Measurements from ENCODE around the gene PPM1G.

Gene PPM1G

DNA sequence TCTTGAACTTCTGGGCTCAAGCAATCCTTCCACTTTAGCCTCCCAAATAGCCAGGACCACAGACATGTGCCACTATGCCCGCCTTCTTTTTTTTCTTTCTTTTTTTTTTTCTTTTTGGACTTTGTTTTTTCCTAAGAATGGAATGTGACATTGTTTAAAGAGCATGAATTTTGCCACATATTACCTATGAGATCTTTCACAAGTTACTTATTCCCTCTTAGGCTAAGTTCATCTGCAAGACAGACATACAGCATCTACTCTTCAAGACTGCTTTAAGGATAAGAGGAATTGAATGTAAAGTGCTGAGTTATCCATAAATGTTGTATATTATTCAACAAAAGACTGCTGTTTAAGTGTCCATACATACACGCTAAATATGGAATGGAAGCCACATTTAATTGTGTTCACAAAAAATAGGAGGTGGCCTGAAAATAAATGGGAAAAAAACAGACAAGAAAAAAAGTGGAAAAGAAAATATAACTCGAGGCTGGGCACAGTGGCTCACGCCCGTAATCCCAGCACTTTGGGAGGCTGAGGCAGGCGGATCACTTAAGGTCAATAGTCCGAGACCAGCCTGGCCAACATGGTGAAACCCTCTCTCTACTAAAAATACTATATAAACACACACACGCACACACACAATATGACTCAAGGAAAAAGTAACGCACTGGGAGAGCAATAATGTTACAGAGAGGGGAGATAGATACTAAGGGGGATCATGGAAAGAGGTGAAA, 3.2 kb upstream of the PPM1G start:
- DNase-seq: no peak

GRCh38 chr2:27408601-27409320, 630 bp downstream of the PPM1G start:
- peak; percentile 63 for DNase-seq

DNA sequence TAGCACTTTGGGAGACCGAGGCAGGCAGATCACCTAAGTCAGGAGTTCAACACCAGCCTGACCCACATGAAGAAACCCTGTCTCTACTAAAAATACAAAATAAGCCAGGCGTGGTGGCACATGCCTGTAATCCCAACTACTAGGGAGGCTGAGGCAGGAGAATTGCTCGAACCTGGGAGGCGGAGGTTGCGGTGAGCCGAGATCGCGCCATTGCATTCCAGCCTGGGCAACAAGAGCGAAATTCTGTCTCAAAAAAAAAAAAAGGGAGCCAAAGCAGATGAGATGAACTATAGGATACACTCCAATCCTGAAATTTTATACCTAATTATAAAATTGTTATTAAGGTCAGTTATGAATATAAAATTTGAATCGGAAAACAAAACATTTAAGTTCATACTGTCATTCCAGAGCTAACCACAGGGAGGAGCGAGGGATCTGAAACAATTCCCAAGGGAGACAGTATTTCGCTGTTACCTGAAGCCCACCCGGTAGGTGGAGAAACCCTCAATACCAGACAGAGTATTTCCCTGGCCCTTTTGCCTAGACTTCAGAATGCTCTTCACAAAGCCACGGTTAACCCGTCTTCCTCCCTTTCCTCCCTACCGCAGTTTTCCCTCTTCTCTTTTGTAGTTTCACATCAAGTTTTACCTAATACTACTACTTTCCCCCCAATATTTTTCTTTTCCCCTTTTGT, 1.4 kb downstream of the PPM1G start:
- DNase-seq: peak; percentile 59

DNA sequence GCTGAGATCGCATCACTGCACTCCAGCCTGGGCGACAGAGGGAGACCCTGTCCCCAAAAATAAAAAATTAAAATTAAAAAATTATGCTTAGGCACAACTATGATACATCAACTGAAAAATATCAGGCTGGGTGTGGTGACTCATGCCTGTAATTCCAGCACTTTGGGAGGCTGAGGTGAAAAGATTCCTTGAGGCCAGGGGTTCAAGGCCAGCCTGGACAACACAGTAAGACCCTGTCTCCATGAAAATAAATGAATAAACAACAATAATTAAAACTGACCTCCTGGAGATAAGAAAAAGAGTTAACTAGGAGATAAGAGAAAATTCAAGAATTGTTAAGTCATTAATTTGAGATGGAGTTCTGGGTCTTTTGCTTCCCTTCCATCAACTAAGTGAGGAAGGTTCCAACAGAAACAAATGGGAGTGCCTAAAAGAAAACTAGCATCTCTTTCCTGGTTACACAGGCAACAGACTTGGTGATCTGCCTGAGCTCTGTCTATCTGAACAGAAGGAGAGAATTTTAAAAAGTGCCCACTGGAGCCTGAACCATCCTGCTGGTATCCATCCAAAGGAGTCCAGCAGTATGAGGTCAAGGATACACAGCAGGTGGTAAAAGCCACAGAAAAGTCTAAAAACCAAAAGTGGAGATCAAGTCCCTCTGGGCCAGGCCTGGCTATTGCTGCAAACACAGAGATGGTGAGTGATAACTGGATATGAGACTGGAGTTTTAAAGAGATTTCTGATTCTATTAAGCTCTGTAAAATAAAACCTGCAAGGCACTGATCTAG, 8.8 kb downstream of the PPM1G start:
- no peak for DNase-seq

- DNase-seq: no peak
These were observed 10.4 kb downstream of the PPM1G start for GRCh38 chr2:27398962-27399361.

- no peak for DNase-seq
These were observed 16.2 kb downstream of the PPM1G start for GRCh38 chr2:27393225-27393624.

DNA sequence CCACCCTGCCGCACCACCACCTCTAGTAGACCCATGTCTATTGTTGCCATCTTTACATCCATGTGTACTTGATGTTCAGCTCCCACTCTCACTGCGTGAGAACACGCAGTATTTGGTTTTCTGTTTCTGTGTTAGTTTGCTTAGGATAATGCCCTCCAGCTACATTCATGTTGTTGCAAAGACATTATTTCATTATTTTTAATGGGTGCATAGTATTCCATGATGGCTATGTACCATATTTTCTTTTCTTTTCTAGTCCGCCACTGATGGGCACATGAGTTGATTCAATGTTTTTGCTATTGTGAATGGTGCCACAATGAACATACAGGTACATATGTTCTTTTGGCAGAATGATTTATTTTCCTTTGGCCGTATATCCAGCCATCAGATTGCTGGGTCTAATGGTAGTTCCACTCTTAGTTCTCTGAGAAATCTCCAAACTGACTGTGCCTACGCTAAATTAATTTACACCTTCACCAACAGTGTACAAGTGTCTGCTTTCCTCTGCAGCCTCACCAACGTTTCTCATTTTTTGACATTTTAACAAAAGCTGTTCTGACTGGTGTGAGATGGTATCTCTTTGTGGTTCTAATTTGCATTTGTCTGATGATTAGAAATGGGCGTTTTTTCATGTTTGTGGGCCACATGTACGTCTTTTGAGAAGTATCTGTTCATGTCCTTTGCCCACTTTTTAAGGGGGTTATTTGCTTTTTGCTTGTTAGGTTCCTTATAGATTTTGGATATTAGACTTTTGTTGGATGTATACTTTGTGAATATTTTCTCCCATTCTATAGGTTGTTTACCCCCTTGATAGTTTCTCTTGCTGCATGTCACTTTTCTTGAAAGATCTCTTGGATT, 18.3 kb downstream of the PPM1G start:
- no peak for DNase-seq

DNA sequence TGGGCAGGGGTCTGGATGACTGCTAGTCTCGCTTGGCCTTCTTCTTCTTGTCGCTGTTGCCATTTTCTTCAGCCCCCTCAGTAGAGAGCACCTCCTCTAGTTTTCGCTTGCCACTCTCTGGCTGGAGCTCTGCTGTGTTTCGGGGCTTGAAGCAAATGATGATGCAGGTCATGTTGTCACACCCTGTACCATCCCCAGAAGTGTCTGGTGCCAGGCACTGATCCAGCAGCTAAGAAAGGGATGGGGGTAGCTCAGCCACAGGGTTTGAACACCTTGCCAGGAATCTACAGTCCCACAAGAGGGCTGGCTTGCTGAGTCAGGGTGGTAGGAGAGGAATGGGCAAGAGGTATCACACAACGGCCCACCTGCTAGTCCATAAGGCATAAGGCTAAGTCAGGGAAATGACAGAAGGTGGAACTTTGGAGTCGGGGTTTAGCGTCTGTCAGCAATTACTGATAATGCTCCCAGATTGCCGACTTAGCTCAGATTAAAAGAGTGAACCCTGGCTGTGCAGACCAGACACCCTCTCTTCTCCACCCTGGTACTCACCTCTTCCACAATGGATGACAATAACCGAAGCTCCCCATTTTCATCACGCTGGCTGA, 27.7 kb downstream of the PPM1G start:
- no peak for DNase-seq

DNA sequence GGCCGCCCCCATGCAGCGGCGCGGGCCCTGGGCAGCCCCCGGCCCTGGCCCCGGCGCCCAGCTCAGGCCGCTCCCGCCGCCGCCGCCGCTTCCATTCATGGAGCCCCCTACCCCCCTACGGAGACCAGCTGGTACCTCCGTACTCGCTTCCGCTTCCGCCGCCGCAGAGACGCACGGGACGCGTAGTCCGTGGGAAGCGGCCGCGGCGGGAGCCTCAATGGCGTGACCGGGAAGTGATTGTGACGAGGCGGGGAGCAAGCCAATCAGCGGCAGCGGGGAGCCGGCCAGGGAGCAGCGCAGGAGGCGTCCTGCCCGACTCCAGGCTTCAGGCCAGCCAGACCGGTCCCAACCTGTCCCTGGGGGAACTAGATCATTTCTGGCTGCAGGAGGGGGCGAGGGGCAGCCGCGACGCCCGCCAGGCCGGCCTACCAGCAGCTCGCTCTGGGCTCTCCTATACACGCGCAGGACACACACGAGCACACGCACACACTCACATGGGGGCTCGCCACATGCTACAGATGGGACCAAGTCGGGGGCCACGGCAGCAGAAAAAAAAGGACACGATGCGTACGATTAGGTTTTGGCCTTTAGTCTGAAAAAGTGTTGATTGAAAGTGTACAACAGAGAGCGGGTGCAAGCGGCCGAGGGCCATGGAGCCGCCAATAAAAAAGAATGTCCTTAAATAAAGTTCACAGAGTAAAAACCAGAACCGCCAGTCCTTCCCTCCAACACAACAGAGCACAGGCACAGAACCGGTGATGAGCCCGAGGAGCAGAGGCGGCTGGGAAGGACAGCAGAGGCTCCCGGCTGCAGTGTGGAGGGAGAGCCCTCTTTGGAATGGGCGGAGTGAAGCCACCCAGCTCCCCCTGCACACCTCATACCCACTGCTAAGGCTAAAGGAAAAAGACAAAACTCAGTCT, 28.5 kb downstream of the PPM1G start, which contains the start of gene ZNF513:
ZNF513 (minus strand) TSS at position 109 of the 920 bp plus-strand sequence. CDS start 208 bp downstream, outside the sequence.
- peak; percentile 97 for DNase-seq

DNA sequence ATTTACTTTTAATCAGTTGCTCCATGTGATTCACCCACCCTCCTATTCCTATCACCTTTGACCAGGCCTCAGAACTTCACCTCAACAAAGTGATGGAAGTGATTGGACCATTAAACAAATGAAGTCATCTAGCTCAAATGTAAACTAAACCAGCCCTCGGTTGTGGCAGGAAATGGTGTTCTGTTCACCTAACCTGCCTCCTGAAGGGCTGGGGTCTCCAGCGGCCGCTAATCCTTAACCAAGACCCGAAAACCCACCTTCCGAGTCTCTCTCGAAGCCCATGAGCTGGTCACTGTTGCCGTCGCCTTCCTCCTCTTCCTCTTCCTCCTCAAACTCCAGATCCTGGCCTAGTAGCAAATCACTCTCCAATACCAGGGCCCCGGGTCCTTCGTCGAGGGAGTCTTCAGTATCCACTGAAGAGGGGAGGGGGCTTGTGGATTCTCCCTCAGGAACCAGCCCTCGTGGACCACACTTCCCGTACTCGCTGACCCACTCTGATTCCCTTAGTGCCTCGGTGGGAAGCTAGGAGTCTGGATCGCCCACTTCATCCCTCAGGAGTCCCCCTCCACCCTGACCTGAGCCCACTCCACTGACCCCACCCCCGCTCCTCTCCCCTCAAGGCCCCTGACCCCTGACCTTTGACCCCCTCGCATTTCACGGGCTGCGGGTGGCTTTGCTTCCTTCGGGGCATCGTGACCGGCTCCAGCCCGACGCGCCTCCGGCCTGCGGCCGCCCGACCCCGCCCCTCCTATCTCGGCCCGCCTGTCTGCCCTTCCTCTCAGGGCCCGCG, 29.4 kb downstream of the PPM1G start:
- peak; percentile 70 for DNase-seq

DNA sequence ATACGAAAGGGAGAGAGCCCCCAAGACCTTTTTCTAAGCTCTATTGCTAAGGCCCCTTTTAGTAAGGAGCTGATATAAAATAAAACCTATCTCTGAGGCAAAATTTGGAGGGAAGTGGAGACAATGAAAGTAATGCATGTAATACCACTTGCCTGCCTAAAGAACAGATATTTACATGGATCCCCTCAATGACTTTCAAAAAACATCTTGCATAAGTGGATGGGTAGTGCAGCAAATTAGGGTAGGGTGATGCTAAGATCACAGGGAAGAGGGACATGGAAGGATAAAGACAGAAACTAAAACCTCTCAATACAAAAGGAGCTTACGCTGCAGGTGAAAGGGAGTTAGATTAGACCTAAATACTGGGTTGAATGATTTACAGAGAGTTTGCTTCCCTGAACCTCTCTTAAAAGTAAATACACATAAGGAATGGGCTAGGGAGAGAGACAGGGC, 30.0 kb downstream of the PPM1G start:
- DNase-seq: no peak

DNA sequence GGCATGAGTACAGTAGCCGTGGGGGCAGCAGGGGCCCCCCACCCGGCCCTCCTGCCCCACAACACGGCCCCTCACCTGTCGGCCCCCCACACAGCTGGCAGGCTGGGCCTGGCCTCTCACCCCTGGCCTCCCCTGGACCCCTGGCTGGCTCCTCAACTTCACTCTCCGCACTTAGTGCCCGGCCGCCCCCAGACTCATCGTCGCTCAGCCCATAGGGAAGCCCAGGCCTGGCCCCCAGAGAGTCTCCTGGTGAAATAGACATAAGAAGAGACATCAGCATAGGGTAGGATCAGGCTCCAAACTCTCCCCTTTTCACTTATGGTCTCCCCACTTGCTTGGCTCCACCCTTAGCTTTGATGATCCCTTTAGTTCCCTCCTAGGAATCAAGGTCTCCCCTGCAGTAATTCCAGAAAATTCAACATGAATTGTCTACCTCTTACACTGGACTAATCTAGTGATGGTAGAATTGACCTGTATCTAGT, 30.5 kb downstream of the PPM1G start:
- no peak for DNase-seq

- peak; percentile 39 for DNase-seq
These were observed 31.1 kb downstream of the PPM1G start for GRCh38 chr2:27378096-27378808.

DNA sequence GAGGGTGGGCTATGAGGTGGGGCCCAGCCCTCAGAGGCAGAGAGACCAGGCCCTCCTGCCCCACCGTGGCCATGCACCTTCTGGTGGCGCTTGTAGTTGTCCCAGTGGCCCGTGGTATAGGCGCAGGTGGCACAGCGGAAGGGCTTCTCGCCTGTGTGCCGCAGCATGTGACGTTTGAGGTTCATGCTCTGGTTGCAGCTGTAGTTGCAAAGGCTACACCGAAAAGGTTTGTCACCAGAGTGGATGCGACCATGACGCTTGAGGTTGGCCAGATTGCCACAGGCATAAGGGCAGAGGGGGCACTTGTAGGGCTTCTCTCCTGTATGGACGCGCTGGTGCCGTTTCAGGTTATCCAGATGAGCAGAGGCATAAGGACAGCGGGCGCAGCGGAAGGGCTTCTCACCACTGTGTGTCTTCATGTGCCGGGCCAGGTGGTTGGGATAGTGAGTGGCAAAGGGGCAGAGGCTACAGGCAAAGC, 31.7 kb downstream of the PPM1G start:
- no peak for DNase-seq

- no peak for DNase-seq
These were observed 32.3 kb downstream of the PPM1G start for GRCh38 chr2:27376866-27377617.

DNA sequence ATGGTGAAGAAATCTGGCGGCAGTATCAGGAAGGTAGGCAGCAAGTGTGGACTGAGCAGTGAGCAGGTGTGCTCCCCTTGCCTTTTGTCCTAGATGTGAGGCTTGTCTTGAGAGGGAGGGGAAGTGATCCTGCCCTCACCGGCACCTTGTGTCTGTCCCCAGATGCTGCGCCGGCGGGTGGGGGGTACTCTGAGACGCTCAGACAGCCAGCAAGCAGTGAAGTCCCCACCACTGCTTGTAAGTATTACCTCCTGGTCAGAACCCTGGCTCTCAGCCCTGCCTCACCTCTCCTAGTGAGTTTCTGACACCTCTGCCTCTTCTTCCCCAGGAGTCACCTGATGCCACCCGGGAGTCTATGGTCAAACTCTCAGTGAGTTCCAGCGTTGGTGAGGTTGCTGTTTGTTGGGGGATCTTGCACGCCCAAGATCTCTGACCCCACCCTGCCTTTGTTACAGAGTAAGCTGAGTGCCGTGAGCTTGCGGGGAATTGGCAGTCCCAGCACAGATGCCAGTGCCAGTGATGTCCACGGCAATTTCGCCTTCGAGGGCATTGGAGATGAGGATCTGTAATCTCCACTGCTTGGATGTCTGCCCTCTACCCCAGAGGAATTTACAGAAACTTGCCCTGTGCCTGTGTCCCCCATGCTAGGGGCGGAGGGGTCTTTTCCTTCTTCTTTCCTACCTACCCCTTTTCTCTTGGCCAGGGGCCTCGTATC, 33.1 kb downstream of the PPM1G start:
- DNase-seq: no peak

DNA sequence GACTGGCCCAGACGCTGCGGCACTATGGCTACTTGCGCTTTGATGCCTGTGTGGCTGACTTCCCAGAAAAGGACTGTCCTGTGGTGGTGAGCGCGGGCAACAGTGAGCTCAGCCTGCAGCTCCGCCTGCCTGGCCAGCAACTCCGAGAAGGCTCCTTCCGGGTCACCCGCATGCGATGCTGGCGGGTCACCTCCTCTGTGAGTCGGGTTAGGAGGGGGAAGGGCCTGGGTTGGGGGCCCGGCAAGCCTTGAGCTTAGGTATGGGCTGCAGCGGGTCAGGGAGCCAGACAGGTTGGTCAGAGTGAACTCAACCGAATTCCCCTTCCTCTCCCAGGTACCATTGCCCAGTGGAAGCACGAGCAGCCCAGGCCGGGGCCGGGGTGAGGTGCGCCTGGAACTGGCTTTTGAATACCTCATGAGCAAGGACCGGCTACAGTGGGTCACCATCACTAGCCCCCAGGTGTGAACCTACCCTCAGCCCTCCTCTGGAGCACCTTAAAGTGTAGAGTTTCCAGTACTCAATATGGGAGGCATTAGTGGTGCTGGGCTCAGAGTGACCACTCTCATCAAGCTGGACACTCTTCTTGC, 33.8 kb downstream of the PPM1G start:
- DNase-seq: no peak

Data from DMS53 (cell line).